Measurements from ENCODE around the gene OOSP4A.
"Not testable (repeated sequence)": the region's sequence is repeated elsewhere in the genome, so short reads cannot be mapped to it uniquely, and the experiment has no call there.

OOSP4A gene

DNA sequence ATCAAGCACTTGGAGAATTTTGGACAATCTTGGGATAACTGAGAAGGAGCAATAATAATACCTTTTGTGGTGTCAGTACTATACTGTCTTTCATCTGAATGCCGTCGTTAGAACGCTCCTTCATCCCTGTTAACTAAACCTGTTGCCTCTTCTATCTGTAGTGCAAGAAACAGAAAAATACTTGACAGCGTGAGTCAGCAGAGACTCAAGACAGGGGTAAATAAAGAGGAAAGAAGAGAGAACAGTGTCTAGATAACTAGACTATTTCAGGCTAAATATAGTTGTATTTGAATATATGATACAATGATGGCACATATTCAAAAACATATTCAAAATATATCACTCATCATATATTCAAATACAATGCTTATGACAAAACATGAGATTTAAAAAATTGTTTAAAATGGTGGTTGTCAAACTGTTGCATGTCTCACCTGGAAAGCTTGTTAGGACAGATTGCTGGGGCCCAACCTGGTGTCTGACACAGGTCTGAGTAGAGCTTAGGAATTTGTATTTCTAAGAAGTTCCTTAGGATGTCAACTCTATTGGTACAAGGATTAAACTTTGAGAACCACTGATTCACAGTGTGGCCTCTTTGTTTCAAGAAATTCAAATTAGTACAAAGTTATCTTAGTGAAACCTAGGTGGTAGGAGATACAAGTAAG lies 17.4 kb downstream of the OOSP4A start:
- no peak for DNase-seq

DNA sequence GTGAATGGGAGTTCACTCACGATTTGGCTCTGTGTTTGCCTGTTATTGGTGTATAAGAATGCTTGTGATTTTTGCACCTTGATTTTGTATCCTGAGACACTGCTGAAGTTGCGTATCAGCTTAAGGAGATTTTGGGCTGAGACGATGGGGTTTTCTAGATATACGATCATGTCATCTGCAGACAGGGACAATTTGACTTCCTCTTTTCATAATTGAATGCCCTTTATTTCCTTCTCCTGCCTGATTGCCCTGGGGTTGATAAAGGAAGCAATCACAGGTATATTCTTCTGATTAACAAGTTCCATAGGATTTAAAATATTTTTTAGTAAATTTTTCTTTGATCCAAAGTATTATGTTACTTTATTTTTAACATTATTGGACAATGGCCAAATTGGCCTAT lies 18.2 kb downstream of the OOSP4A start:
- not testable (repeated sequence) for DNase-seq

DNA sequence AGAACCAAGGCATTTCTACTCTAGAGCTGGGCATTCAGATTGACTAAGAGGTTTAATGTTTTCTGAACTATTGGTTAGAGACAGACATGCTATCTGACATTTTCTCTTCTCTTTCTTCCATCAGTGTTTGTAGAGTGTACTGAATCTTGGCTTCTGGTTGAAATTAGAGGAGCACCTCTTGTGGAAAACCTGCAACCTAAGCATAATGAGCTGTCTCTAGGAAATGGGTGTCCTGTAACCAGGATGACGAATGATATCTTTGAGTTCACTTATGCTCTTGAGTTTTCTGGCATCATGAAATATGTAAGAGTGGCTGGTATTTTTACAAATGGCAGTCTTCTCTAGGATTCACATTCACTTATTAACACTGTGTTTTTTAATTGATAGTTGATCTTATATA lies 19.4 kb downstream of the OOSP4A start:
- DNase-seq, result no peak

DNA sequence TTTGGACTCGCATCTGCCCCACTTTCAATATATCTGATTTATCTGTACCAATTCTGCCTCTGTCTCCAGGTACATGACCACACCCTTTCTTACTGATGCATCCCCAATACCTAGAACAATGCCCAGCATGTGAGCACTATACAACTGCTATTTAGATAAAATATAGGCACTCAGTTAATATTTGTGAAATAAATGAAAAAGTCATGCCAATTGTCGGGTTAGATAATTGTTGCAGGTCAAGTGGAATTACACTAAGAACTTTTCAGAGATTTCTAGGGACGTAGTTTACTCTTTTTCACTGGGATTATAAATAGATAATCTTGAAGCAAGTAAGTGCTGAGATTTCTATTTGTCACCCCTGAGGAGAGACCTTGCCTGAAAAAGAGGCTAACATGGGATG lies 20.5 kb downstream of the OOSP4A start:
- DNase-seq, result no peak

DNA sequence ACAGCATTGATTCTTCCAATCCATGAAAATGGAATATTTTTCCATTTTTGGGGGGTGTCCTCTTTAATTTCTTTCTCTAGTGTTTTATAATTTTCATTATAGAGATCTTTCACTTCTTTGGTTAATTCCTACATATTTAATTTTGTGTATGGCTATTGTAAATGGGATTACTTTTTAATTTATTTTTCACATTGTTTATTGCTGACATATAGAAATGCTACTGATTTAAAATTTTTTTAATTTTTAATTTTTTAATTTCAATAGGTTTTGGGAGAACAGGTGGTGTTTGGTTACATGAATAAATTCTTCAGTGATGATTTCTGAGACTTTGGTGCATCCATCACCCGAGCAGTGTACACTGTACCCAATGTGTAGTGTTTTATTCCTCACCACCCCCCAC lies 26.6 kb downstream of the OOSP4A start:
- no peak for DNase-seq

DNA sequence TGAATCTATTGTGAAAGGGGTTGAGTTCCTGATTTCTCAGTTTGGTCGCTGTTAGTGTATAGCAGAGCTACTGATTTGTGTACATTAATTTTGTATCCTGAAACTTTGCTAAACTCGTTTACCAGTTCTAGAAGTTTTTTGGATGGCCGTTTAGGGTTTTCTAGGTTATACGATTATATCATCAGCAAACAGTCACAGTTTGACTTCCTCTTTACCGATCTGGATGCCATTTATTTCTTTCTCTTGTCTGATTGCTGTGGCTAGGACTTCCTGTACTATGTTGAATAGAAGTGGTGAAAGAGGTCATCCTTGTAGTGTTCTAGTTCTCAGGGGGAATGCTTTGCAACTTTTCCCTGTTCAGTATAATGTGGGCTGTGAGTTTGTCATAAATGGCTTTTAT lies 28.6 kb downstream of the OOSP4A start:
- no peak for DNase-seq

DNA sequence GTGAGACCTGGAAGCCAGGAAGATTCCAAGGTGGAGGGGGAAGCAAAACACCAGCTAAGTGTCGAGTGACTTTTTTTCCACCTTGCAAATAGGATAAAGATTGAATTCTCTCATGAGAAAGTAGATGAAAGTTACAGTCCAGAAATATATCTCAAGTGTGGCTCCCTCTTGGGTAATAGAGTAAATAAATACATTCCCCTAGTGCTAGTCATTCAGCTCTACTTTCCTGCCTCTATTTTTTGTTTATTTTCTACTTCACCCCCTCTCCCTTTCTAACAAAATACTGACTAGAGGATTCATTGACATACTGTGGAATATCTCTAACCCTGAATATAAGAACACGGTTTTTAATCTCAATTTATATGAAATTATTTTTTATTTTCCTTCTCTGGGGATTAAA lies 34.0 kb downstream of the OOSP4A start:
- DNase-seq, result no peak

DNA sequence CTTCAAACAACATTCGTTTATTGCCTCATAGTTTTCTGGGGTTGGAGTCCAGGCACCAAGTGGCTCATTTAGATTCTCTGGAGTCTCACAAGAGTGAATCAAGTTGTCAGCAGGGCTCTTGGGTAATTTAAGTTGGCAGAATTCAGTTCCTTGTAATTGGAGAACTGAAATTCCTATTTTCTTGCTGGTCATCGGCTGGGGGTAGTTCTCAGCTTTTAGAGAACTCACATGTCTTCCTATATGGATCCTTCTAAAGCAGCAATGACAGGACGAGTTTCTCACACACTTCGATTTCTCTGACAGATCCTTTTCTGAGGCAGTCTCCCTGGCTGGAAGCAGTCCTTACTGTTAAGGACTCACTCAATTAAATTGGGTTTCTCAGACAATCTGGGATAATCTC lies 35.9 kb downstream of the OOSP4A start:
- DNase-seq, result no peak

DNA sequence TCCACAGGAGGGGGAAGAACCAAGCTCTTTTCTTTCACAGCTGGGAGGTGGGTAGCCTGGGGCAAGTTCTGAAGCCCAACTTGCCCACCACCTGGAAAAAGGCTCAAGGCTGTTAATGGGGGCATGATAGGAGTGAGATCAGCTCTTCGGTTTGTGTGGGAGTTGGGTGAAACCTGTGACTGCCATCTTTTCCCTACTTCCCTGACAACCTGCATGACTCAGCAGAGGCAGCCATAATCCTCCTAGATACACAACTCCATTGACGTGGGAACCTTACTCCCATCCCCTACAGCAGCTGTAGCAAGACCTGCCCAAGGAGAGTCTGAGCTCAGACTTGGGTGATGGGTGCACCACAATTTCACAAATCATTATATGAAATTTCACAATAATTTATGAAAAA lies 39.9 kb downstream of the OOSP4A start:
- DNase-seq, result no peak

DNA sequence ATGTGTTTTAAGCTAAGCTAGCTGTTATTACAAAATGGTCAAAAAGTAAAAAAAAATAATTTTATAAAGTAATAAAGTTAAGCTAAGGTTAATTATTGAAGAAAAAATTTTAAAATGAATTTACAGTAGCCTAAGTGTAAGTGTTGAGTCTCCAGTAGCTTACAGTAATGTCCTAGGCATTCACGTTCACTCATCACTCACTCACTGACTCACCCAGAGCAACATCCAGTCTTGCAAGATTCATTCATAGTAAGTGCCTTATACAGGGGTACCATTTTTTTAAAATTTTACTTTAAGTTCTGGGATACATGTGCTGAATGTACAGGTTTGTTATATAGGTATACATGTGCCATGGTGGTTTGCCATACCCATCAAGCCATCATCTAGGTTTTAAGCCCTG lies 41.5 kb downstream of the OOSP4A start:
- DNase-seq, result no peak

DNA sequence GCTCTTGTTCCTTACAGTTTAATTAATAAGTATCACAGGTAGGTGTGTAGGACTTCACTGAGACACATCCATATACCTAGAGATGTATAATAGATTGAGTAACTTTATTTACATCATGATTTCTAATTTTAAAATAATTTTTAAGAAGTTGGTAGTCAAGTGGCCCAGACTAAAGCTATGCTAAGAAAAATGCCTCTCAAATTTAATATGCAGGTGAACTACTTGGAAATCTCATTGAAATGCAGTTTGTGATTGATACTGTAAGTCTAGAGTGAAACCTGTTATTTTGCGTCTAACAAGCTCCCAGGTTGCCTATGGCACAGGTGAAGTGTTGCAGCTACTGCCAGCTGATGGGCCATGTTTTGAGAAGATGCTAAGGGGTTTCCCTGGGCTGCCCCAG lies 53.0 kb downstream of the OOSP4A start, which contains the start of gene OOSP4B:
Gene OOSP4B (plus strand): TSS at position 301 of the 400 bp plus-strand sequence.
- DNase-seq, result no peak

DNA sequence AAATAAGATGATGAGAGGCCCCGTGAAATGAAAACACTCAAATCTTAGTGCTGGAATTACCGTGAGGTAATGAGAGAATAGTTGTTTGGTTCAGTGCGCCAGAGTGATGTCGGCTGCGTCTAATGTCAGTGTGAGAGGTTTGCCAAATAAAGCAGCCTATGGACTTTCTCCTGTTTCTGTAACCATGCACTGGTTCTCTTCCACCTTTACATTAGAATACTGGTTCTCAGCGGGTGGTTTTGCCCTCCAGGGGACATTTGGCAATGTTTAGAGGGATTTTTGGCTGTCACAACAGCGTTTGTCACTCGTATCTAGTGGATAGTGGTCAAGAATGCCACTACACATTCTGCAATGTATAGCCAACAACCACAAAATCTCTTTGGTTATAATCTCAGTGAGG lies 54.2 kb downstream of the OOSP4A start:
- DNase-seq, result no peak
